Measurements from ENCODE around the gene POLK.
"Not testable (repeated sequence)": the region's sequence is repeated elsewhere in the genome, so short reads cannot be mapped to it uniquely, and the experiment has no call there.

POLK gene

GRCh38 chr5:75551471-75551870 lies 39.8 kb downstream of the POLK start:
- DNase-seq (ENCODE audit: low spot score), result no peak

- DNase-seq (ENCODE audit: low spot score), result no peak
Observed at GRCh38 chr5:75552764-75553163, 41.1 kb downstream of the POLK start.

- no peak for DNase-seq (ENCODE audit: low spot score)
Observed at GRCh38 chr5:75553358-75553757, 41.7 kb downstream of the POLK start.

GRCh38 chr5:75558221-75558620 lies 46.5 kb downstream of the POLK start:
- no peak for DNase-seq (ENCODE audit: low spot score)

- DNase-seq (ENCODE audit: low spot score), result no peak
Observed at GRCh38 chr5:75558981-75559632, 47.4 kb downstream of the POLK start.

- DNase-seq (ENCODE audit: low spot score), result not testable (repeated sequence)
Observed at GRCh38 chr5:75560655-75561054, 49.0 kb downstream of the POLK start.

GRCh38 chr5:75565991-75566709 lies 54.5 kb downstream of the POLK start:
- not testable (repeated sequence) for DNase-seq (ENCODE audit: low spot score)

- no peak for DNase-seq (ENCODE audit: low spot score)
Observed at GRCh38 chr5:75566710-75567309, 55.1 kb downstream of the POLK start.

GRCh38 chr5:75567710-75568109 lies 56.0 kb downstream of the POLK start:
- DNase-seq (ENCODE audit: low spot score), result no peak

GRCh38 chr5:75568202-75568601 lies 56.5 kb downstream of the POLK start:
- DNase-seq (ENCODE audit: low spot score), result no peak

GRCh38 chr5:75571547-75571946 lies 59.9 kb downstream of the POLK start:
- no peak for DNase-seq (ENCODE audit: low spot score)

- no peak for DNase-seq (ENCODE audit: low spot score)
Observed at GRCh38 chr5:75574791-75575190, 63.1 kb downstream of the POLK start.

- not testable (repeated sequence) for DNase-seq (ENCODE audit: low spot score)
Observed at GRCh38 chr5:75578280-75578679, 66.6 kb downstream of the POLK start.

GRCh38 chr5:75584641-75585040 lies 73.0 kb downstream of the POLK start:
- no peak for DNase-seq (ENCODE audit: low spot score)

- no peak for DNase-seq (ENCODE audit: low spot score)
Observed at GRCh38 chr5:75588666-75589065, 77.0 kb downstream of the POLK start.

GRCh38 chr5:75600535-75600934 lies 88.8 kb downstream of the POLK start:
- DNase-seq (ENCODE audit: low spot score), result no peak

GRCh38 chr5:75601567-75601966 lies 89.9 kb downstream of the POLK start:
- no peak for DNase-seq (ENCODE audit: low spot score)

GRCh38 chr5:75601996-75602395 lies 90.3 kb downstream of the POLK start:
- DNase-seq (ENCODE audit: low spot score), result no peak

- no peak for DNase-seq (ENCODE audit: low spot score)
Observed at GRCh38 chr5:75603371-75603770, 91.7 kb downstream of the POLK start.

- no peak for DNase-seq (ENCODE audit: low spot score)
Observed at GRCh38 chr5:75603821-75604220, 92.1 kb downstream of the POLK start.

GRCh38 chr5:75607341-75607740 lies 95.7 kb downstream of the POLK start:
- not testable (repeated sequence) for DNase-seq (ENCODE audit: low spot score)

- DNase-seq (ENCODE audit: low spot score), result no peak
Observed at GRCh38 chr5:75608870-75609269, 97.2 kb downstream of the POLK start.

- no peak for DNase-seq (ENCODE audit: low spot score)
Observed at GRCh38 chr5:75610201-75610600, 98.5 kb downstream of the POLK start.

All from D341Med (cell line).